ENCODE measurements around the gene CRCP.

DNA sequence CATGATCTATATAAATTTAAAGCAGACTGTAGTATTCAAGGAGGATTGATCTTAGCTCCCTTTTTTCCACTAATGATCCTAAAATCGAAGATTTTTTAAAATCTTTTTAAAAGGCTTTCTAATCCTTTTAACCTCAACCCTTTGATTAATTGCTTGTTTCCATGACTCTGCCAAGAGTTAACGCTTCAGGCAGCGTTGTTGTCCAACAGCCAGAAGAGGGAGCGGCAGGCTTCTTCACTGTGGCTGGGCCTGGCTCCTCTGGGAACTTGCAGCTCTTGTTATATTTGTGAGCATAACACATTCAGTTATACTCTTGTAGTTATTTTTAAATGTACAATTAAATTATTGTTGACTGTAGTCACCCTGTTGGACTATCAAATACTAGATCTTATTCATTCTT, 26.3 kb downstream of the CRCP start:
- peak in 1 of 3 donors; percentile 36 for TF ChIP-seq POLR2AphosphoS5 (IDR thresholded peaks at IDR 0.05)
- TF ChIP-seq, protein P1, sequence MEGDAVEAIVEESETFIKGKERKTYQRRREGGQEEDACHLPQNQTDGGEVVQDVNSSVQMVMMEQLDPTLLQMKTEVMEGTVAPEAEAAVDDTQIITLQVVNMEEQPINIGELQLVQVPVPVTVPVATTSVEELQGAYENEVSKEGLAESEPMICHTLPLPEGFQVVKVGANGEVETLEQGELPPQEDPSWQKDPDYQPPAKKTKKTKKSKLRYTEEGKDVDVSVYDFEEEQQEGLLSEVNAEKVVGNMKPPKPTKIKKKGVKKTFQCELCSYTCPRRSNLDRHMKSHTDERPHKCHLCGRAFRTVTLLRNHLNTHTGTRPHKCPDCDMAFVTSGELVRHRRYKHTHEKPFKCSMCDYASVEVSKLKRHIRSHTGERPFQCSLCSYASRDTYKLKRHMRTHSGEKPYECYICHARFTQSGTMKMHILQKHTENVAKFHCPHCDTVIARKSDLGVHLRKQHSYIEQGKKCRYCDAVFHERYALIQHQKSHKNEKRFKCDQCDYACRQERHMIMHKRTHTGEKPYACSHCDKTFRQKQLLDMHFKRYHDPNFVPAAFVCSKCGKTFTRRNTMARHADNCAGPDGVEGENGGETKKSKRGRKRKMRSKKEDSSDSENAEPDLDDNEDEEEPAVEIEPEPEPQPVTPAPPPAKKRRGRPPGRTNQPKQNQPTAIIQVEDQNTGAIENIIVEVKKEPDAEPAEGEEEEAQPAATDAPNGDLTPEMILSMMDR (IDR thresholded peaks at IDR 0.05 in 8 of 11, conservative IDR thresholded peaks at IDR 0.05 in 3 of 11), result peak in 7 of 11 experiments; percentile 15 to 64 (median 56)

All from spleen (tissue), 7 donors.